HTR-8/SVneo (cell line): Measurements from ENCODE around the gene RPLP2.

Source experiments
- DNase-seq: peaks from one replicate; pipeline ENCODE4 v3.0.0; 2011; ENCODE audit warnings: low spot score, mixed read lengths; ENCODE audit not compliant: insufficient read length
- FAIRE-seq: peaks from 2 replicates; lab custom pipeline; 2011; peaks lifted over from hg19 to GRCh38; lab: Jason Lieb, UNC

Gene RPLP2

GRCh38 chr11:809287-810039 lies at the start of gene RPLP2:
TSS of gene RPLP2 (plus strand) at chr11:809967. CDS start at chr11:810235, 268 bp downstream.
- DNase-seq, result peak; percentile 92
- peak; percentile 97 for FAIRE-seq

GRCh38 chr11:760236-760635 lies 49.5 kb upstream of the RPLP2 start:
- DNase-seq (no peak), FAIRE-seq (no peak)

GRCh38 chr11:761526-762108 lies 48.1 kb upstream of the RPLP2 start:
- no peak for FAIRE-seq
- DNase-seq, result no peak

- peak; percentile 66 for DNase-seq
Observed at GRCh38 chr11:762421-763072, 47.2 kb upstream of the RPLP2 start.

GRCh38 chr11:763073-763463 lies 46.7 kb upstream of the RPLP2 start:
- no peak for FAIRE-seq
- no peak for DNase-seq

More at GRCh38 chr11:762421-763072, 47.2 kb upstream of the RPLP2 start:
- peak; percentile 83 for FAIRE-seq

GRCh38 chr11:763549-764321 lies 46.0 kb upstream of the RPLP2 start:
- DNase-seq (no peak), FAIRE-seq (no peak)

GRCh38 chr11:764322-765024 lies 45.3 kb upstream of the RPLP2 start:
- DNase-seq, result no peak
- FAIRE-seq, result no peak

- DNase-seq (peak; percentile 64), FAIRE-seq (no peak)
Observed at GRCh38 chr11:765025-765801, 44.6 kb upstream of the RPLP2 start.

GRCh38 chr11:765802-766091 lies 44.0 kb upstream of the RPLP2 start:
- FAIRE-seq (no peak), DNase-seq (no peak)

GRCh38 chr11:766106-766935 lies 43.4 kb upstream of the RPLP2 start:
- no peak for FAIRE-seq
- DNase-seq, result no peak

GRCh38 chr11:766936-767210 lies 42.9 kb upstream of the RPLP2 start:
- DNase-seq (no peak), FAIRE-seq (no peak)

- FAIRE-seq (no peak), DNase-seq (no peak)
Observed at GRCh38 chr11:767238-767637, 42.5 kb upstream of the RPLP2 start.

- DNase-seq (no peak), FAIRE-seq (no peak)
Observed at GRCh38 chr11:769887-770641, 39.7 kb upstream of the RPLP2 start.

GRCh38 chr11:770642-771616 lies 38.8 kb upstream of the RPLP2 start:
- FAIRE-seq (no peak), DNase-seq (no peak)

- FAIRE-seq, result no peak
Observed at GRCh38 chr11:771617-772204, 38.1 kb upstream of the RPLP2 start.

GRCh38 chr11:772429-773390 lies 37.1 kb upstream of the RPLP2 start:
- FAIRE-seq, result no peak
- DNase-seq, result no peak

More at GRCh38 chr11:771617-772204, 38.1 kb upstream of the RPLP2 start:
- DNase-seq, result no peak
